ENCODE results near the gene L3MBTL4. TPM values are rescaled to one million over a fixed set of nuclear protein-coding genes. Genes with fewer than 3 reads are reported as not detected.

L3MBTL4 gene
- 0.36 and 0.88 TPM in 2 replicates for total RNA-seq

DNA sequence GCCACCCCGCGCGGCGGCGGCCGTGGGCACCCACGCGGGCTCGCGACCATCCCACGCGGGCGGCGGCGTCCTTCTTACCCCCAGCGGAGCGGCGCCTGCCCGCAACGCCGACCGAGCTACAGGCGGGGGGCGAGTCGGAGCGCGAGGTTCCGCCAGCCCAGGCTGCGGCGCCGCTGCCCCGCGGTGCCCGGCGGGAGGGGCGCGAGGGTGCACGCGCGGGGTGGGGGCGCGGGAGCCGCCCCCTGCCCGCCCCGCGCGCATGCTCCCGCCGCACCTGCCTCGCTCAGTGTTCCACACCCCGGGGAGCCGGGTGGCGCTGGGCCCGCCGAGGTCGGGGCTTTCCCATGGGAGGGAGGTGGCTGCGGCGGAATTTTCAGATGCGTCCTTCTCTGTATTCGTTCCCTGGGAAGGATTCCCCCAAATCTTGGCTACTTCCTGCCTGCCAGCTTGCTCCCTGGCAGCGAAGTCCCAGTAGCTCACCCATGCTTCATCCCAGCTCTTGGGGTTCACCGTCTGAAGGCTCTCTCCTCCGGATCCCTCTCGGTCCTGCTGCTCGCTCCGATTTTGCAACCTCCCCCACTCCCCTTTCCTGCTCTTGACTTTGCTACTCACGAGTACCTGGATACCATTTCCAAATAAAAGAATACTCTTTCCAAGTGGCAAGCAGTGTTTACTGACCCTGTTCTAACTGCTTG is at the start of gene L3MBTL4:
TSS of gene L3MBTL4 (minus strand) at position 189 of the 695 bp plus-strand sequence. CDS start 103,286 bp downstream, outside the sequence.
- Histone ChIP-seq H2AFZ (ENCODE audit: low read length) (no peak within 1 kb of the TSS), H3K27ac (ENCODE audit: low read depth, low read length) (no peak within 1 kb of the TSS), H3K36me3 (ENCODE audit: insufficient read depth, low read length) (no peaks in the 10 kb centered on the region), H3K4me3 (ENCODE audit: insufficient read depth, low read length) (peak within 1 kb of the TSS; percentile 54), H3K4me1 (ENCODE audit: insufficient read depth, low read length) (no peaks in the 10 kb centered on the region), H4K20me1 (ENCODE audit: insufficient read depth, low read length) (no peaks in the 10 kb centered on the region), H3K79me2 (ENCODE audit: insufficient read depth, low read length) (no peaks in the 10 kb centered on the region), H3K27me3 (ENCODE audit: insufficient read depth, low read length) (peaks cover 11% of the 10 kb centered on the region), H3K9me3 (ENCODE audit: low read depth, low read length) (no peaks in the 10 kb centered on the region), H3K4me2 (ENCODE audit: insufficient read depth, low read length) (peak within 1 kb of the TSS; percentile 56)
- TF ChIP-seq, protein P1, sequence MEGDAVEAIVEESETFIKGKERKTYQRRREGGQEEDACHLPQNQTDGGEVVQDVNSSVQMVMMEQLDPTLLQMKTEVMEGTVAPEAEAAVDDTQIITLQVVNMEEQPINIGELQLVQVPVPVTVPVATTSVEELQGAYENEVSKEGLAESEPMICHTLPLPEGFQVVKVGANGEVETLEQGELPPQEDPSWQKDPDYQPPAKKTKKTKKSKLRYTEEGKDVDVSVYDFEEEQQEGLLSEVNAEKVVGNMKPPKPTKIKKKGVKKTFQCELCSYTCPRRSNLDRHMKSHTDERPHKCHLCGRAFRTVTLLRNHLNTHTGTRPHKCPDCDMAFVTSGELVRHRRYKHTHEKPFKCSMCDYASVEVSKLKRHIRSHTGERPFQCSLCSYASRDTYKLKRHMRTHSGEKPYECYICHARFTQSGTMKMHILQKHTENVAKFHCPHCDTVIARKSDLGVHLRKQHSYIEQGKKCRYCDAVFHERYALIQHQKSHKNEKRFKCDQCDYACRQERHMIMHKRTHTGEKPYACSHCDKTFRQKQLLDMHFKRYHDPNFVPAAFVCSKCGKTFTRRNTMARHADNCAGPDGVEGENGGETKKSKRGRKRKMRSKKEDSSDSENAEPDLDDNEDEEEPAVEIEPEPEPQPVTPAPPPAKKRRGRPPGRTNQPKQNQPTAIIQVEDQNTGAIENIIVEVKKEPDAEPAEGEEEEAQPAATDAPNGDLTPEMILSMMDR (IDR thresholded peaks at IDR 0.05; ENCODE audit: extremely low read depth, low read depth, low read length) = no peak
- DNase-seq (ENCODE audit: insufficient read length, low spot score, missing footprints) = peak; percentile 76

DNA sequence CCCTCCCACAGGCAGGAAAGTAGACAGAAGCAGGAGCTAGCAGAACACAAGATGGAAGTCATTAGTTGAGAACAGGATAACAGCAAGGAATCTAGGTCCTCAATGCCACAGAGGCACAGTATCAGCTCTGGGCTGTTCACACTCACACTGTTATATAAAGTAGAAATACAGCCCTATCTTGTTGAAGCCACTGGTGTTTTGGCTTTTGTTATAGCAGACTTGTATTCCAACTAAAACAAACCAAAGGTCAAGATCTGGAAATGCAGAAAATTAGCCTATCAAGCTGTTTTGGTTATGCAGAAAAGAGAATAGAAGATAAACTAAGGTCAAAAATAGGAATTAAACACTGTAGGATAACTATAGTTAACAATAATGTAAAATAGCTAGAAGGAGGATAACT is 37.5 kb upstream of the L3MBTL4 start:
- no peaks in the 10 kb centered on the region for H3K79me2 ChIP-seq (ENCODE audit: insufficient read depth, low read length)
- DNase-seq (ENCODE audit: insufficient read length, low spot score, missing footprints) = no peak
- H4K20me1 ChIP-seq (ENCODE audit: insufficient read depth, low read length) = no peaks in the 10 kb centered on the region
- H3K27ac ChIP-seq (ENCODE audit: low read depth, low read length) = no peak overlapping the region
- H3K4me2 ChIP-seq (ENCODE audit: insufficient read depth, low read length) = no peak overlapping the region
- TF ChIP-seq, protein P1 (IDR thresholded peaks at IDR 0.05; ENCODE audit: extremely low read depth, low read depth, low read length) = no peak
- no peaks in the 10 kb centered on the region for H3K36me3 ChIP-seq (ENCODE audit: insufficient read depth, low read length)
- H3K4me1 ChIP-seq (ENCODE audit: insufficient read depth, low read length) = no peaks in the 10 kb centered on the region
- no peaks in the 10 kb centered on the region for H3K27me3 ChIP-seq (ENCODE audit: insufficient read depth, low read length)
- H3K4me3 ChIP-seq (ENCODE audit: insufficient read depth, low read length) = no peak overlapping the region
- no peak overlapping the region for H2AFZ ChIP-seq (ENCODE audit: low read length)
- no peaks in the 10 kb centered on the region for H3K9me3 ChIP-seq (ENCODE audit: low read depth, low read length)

DNA sequence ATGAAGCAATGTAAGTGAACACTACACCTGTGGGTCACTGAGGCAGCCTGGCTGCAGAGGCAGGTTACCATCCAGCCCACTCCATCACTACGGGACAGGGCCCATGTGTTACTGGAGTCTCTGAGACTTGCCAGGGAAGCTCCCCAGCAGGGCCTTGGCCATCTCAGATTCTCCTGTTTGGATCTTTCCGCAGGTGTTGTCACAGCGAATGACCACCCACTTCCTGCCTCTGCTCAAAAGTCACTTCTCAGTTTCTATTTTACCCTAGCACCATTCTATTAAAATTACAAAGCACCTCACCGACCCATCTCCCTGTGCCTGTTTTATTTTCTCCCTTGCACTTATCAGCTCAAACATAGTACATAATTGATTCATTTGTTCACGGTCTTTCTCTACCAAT is 34.5 kb upstream of the L3MBTL4 start:
- H3K79me2 ChIP-seq (ENCODE audit: insufficient read depth, low read length) = no peaks in the 10 kb centered on the region
- H2AFZ ChIP-seq (ENCODE audit: low read length) = no peak overlapping the region
- H4K20me1 ChIP-seq (ENCODE audit: insufficient read depth, low read length) = no peaks in the 10 kb centered on the region
- H3K4me1 ChIP-seq (ENCODE audit: insufficient read depth, low read length) = no peaks in the 10 kb centered on the region
- TF ChIP-seq, protein P1 (IDR thresholded peaks at IDR 0.05; ENCODE audit: extremely low read depth, low read depth, low read length) = no peak
- no peak overlapping the region for H3K4me3 ChIP-seq (ENCODE audit: insufficient read depth, low read length)
- no peaks in the 10 kb centered on the region for H3K36me3 ChIP-seq (ENCODE audit: insufficient read depth, low read length)
- H3K9me3 ChIP-seq (ENCODE audit: low read depth, low read length) = no peaks in the 10 kb centered on the region
- no peak for DNase-seq (ENCODE audit: insufficient read length, low spot score, missing footprints)
- H3K27me3 ChIP-seq (ENCODE audit: insufficient read depth, low read length) = no peaks in the 10 kb centered on the region
- H3K27ac ChIP-seq (ENCODE audit: low read depth, low read length) = no peak overlapping the region
- no peak overlapping the region for H3K4me2 ChIP-seq (ENCODE audit: insufficient read depth, low read length)

DNA sequence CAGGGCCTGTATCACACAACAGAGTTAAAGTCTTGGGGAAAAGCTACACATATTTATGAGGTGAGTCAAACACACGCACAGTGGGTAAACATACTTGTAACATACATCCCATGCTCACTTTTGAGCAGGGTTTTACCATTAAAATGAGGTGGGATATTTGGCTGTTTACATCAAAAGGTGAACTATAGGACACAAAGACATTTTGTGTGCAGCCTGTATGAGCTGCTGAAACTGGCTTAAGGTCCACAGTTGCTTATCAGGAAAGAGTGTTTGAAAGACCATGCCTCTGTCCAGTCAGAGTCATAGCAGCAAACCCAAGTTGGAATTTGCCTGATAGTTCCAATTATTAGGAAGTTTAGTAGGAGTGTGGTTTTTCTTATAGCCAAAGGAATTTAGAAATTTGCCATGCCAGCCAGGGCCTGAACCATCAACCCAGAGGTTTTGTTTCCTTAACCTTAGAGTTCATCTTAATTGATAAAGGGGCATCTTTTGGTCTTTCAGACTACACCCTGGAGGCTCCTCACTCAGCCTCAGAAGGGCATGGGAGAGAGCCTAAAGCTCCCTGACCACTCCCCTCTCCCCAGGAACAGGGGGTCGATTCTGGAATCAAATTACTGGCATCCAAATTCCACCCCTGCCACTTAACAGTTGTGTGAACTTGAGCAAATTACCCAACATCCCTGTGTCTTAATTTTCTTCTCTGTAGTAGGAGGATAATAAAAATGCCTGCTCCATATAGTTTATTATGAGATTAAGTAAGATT is 29.9 kb upstream of the L3MBTL4 start:
- Histone ChIP-seq H3K27me3 (ENCODE audit: insufficient read depth, low read length) (no peaks in the 10 kb centered on the region), H2AFZ (ENCODE audit: low read length) (no peak overlapping the region), H4K20me1 (ENCODE audit: insufficient read depth, low read length) (no peaks in the 10 kb centered on the region), H3K4me1 (ENCODE audit: insufficient read depth, low read length) (no peaks in the 10 kb centered on the region), H3K27ac (ENCODE audit: low read depth, low read length) (no peak overlapping the region), H3K36me3 (ENCODE audit: insufficient read depth, low read length) (no peaks in the 10 kb centered on the region), H3K4me2 (ENCODE audit: insufficient read depth, low read length) (no peak overlapping the region), H3K4me3 (ENCODE audit: insufficient read depth, low read length) (no peak overlapping the region), H3K9me3 (ENCODE audit: low read depth, low read length) (no peaks in the 10 kb centered on the region), H3K79me2 (ENCODE audit: insufficient read depth, low read length) (no peaks in the 10 kb centered on the region)
- TF ChIP-seq, protein P1 (IDR thresholded peaks at IDR 0.05; ENCODE audit: extremely low read depth, low read depth, low read length) = no peak
- DNase-seq (ENCODE audit: insufficient read length, low spot score, missing footprints) = no peak

Data from osteoblast (primary cell).